Keratinocyte (primary cell): ENCODE data around the gene SLCO3A1. TPM values are rescaled to one million over a fixed set of nuclear protein-coding genes. Genes with fewer than 3 reads are reported as not detected.

Experiments used
- DNase-seq: peaks from one replicate; pipeline ENCODE4 v3.0.0-alpha.2; 2011; ENCODE audit warnings: low read depth, missing footprints, low spot score
- FAIRE-seq: peaks from 2 replicates; lab custom pipeline; 2011; peaks lifted over from hg19 to GRCh38; lab: Jason Lieb, UNC
- H2AFZ ChIP-seq: 2 replicates; pipeline ENCODE4 v1.6.0; 2012; ENCODE audit warnings: low read length, control low read depth, inconsistent platforms; ENCODE audit not compliant: control insufficient read depth
- H3K27ac ChIP-seq: 2 replicates; pipeline ENCODE4 v1.5.1; 2011; ENCODE audit warnings: low read length; ENCODE audit not compliant: control insufficient read depth, insufficient read depth
- H3K27me3 ChIP-seq: 3 replicates; pipeline ENCODE4 v1.6.0; 2011; ENCODE audit warnings: low read length; ENCODE audit not compliant: control insufficient read depth, insufficient read depth; ENCODE audit errors: extremely low read depth
- H3K36me3 ChIP-seq, 2 experiments: 2 replicates in 1 of 2; 3 replicates in 1 of 2; pipeline ENCODE4 v1.5.1; 2011; ENCODE audit warnings: low read length in 2 of 2, mild to moderate bottlenecking in 1 of 2; ENCODE audit not compliant: control insufficient read depth in 2 of 2, insufficient read depth in 2 of 2; ENCODE audit errors: extremely low read depth in 1 of 2
- H3K4me1 ChIP-seq: 3 replicates; pipeline ENCODE4 v1.5.1; 2011; ENCODE audit warnings: low read length; ENCODE audit not compliant: control insufficient read depth, insufficient read depth; ENCODE audit errors: extremely low read depth
- H3K4me2 ChIP-seq: 3 replicates; pipeline ENCODE4 v1.6.0; 2011; ENCODE audit warnings: low read depth, low read length; ENCODE audit not compliant: control insufficient read depth, insufficient read depth; ENCODE audit errors: extremely low read depth
- H3K4me3 ChIP-seq, 3 experiments: fragments of 200-600 bp in 1 of 3; sonication (generic) in 1 of 3; 2 replicates in 2 of 3; 3 replicates in 1 of 3; pipeline ENCODE4 v1.5.1; 2011 to 2016; ENCODE audit warnings: low read length in 3 of 3, mild to moderate bottlenecking in 3 of 3, control low read depth in 2 of 3, inconsistent platforms in 1 of 3, low read depth in 1 of 3, mixed read lengths in 1 of 3, mixed run types in 1 of 3, moderate library complexity in 1 of 3; ENCODE audit not compliant: control insufficient read depth in 2 of 3, insufficient read depth in 2 of 3; ENCODE audit errors: extremely low read depth in 1 of 3
- H3K79me2 ChIP-seq: 2 replicates; pipeline ENCODE4 v1.6.0; 2012; ENCODE audit warnings: low read length; ENCODE audit not compliant: control insufficient read depth, insufficient read depth
- H3K9ac ChIP-seq: 3 replicates; pipeline ENCODE4 v1.6.0; 2011; ENCODE audit warnings: low read length; ENCODE audit not compliant: control insufficient read depth, insufficient read depth; ENCODE audit errors: extremely low read depth
- H3K9me1 ChIP-seq: 3 replicates; pipeline ENCODE4 v1.6.0; 2011; ENCODE audit warnings: low read length; ENCODE audit not compliant: control insufficient read depth, insufficient read depth; ENCODE audit errors: extremely low read depth
- H3K9me3 ChIP-seq: 2 replicates; pipeline ENCODE4 v1.5.1; 2012; ENCODE audit warnings: low read depth, low read length; ENCODE audit not compliant: control insufficient read depth
- H4K20me1 ChIP-seq: 3 replicates; pipeline ENCODE4 v1.6.0; 2011; ENCODE audit warnings: low read length; ENCODE audit not compliant: control insufficient read depth, insufficient read depth; ENCODE audit errors: extremely low read depth
- EZH2 ChIP-seq: IDR thresholded peaks from one replicate; pipeline ENCODE4 v1.6.1; 2012; ENCODE audit warnings: inconsistent platforms, mild to moderate bottlenecking, low read length, moderate library complexity
- dilution Hi-C: fragments of 300-500 bp; cut with MboI; formaldehyde crosslinking; loops from one replicate; pipeline ENCODE4 v1.7.0; 2020; ENCODE audit warnings: low sequenced_read_pairs; ENCODE audit not compliant: extremely low pct_ligation_motif_present
- polyA plus RNA-seq, 5 experiments: library from polyadenylated mRNA; depleted of rRNA in 3 of 5; stranded (reverse) in 3 of 5; stranded (forward) in 1 of 5; unstranded in 1 of 5; fragments of >200 nt; gene quantifications; 1 replicate in 1 of 5; 2 replicates in 3 of 5; 3 replicates in 1 of 5; pipeline versions ENCODE4 v1.2.1 to v1.2.3, GENCODE V29; 2011 to 2012; ENCODE audit warnings: missing spikeins in 2 of 5, low read depth in 1 of 5, low replicate concordance in 1 of 5
- TF ChIP-seq, protein P1 (sequence below), 3 experiments: IDR thresholded peaks in 1 of 3; conservative IDR thresholded peaks in 1 of 3; optimal IDR thresholded peaks in 1 of 3; 2 replicates in 2 of 3; 3 replicates in 1 of 3; pipeline versions ENCODE3 to v1.5.1; 2011; ENCODE audit warnings: low read length in 3 of 3, mild to moderate bottlenecking in 3 of 3, moderate library complexity in 2 of 3, control low read depth in 1 of 3, inconsistent platforms in 1 of 3; ENCODE audit not compliant: insufficient read depth in 2 of 3; ENCODE audit errors: extremely low read depth in 1 of 3

Gene SLCO3A1
- polyA plus RNA-seq, 1 donor (not counting 4 experiments of a cell fraction or from before 2014, with no cell fraction given) = 21.3 TPM

DNA sequence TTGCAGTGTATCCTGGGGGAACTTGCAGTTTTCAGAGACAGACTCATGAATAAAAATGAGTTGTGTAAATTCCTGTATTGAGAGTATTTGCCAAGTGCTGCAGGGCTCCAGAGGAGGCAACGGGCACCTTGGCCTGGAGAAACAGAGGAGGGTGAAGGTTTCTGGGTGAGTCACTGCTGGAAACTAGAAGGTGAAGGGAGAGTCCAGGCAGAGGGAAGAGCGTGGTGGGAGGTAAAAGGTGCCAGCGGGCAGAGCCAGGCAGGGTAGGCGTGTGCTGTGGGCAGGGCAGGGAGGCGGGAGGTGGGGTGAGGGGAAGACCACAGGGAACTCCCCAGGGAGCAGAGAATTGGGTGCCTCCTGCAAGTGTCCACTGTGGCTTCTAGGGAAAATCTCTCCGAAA lies 120.8 kb downstream of the SLCO3A1 start:
- H3K4me2 ChIP-seq = peak overlapping the region; percentile 0
- no peak overlapping the region for H2AFZ ChIP-seq
- H3K27ac ChIP-seq = peak overlapping the region; percentile 15
- peaks cover 41% of the 10 kb centered on the region for H3K79me2 ChIP-seq
- dilution Hi-C loops = no loop called here
- FAIRE-seq = peak; percentile 41
- TF ChIP-seq EZH2 = no peak
- TF ChIP-seq, protein P1, sequence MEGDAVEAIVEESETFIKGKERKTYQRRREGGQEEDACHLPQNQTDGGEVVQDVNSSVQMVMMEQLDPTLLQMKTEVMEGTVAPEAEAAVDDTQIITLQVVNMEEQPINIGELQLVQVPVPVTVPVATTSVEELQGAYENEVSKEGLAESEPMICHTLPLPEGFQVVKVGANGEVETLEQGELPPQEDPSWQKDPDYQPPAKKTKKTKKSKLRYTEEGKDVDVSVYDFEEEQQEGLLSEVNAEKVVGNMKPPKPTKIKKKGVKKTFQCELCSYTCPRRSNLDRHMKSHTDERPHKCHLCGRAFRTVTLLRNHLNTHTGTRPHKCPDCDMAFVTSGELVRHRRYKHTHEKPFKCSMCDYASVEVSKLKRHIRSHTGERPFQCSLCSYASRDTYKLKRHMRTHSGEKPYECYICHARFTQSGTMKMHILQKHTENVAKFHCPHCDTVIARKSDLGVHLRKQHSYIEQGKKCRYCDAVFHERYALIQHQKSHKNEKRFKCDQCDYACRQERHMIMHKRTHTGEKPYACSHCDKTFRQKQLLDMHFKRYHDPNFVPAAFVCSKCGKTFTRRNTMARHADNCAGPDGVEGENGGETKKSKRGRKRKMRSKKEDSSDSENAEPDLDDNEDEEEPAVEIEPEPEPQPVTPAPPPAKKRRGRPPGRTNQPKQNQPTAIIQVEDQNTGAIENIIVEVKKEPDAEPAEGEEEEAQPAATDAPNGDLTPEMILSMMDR (optimal IDR thresholded peaks at IDR 0.05 in 1 of 3, IDR thresholded peaks at IDR 0.05 in 1 of 3, conservative IDR thresholded peaks at IDR 0.05 in 1 of 3; ENCODE audit: extremely low read depth in 1 of 3, insufficient read depth in 2 of 3, low read length in 3 of 3) = no peak
- H3K9me3 ChIP-seq = no peaks in the 10 kb centered on the region
- H3K9me1 ChIP-seq = peaks cover 2% of the 10 kb centered on the region
- H3K4me3 ChIP-seq = no peak overlapping the region
- H4K20me1 ChIP-seq = no peaks in the 10 kb centered on the region
- peak overlapping the region; percentile 63 for H3K9ac ChIP-seq
- DNase-seq = no peak
- peaks cover 33% of the 10 kb centered on the region for H3K4me1 ChIP-seq
- H3K36me3 ChIP-seq = no peaks in the 10 kb centered on the region
- H3K27me3 ChIP-seq = no peaks in the 10 kb centered on the region

DNA sequence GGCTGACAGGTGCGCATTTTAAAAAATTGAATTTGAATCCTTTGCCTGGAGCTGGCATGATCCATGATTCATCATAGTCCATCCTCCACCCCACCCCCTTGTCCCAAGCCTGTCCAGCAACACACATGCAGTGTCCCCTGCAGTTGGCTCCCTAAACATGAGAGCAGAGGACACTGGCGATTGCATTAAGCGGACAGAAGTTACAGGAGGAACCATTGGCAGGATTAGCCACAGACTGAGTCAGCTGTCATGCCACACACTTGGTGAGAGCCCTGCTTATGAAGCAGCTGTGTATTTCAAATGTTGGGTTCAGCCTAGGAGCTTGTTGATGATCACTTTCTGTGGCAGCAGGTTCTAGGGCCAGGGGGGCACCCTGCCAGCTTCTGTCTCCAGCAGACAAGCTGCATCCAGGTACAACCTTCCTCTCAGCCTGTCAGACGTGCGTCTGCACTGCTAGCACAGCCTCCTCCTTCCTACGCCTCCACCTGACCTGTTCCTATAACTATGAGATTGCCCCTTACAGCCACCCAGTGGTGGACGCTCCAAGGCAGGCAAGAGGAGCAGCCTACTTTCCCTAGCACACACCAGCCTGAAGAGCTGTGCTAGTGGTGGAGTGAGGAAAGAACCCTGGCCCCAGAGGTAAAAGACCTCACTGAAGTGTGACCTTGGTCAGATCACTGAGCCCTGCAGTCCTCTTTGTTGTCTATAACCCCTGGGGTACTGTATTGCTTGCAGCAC lies 121.9 kb downstream of the SLCO3A1 start:
- dilution Hi-C loops = no loop called here
- Histone ChIP-seq H4K20me1 (no peaks in the 10 kb centered on the region), H3K79me2 (peaks cover 34% of the 10 kb centered on the region), H2AFZ (no peak overlapping the region), H3K9ac (peak overlapping the region; percentile 10), H3K36me3 (no peaks in the 10 kb centered on the region), H3K27ac (peak overlapping the region; percentile 15), H3K9me1 (peaks cover 2% of the 10 kb centered on the region), H3K4me1 (peaks cover 29% of the 10 kb centered on the region), H3K9me3 (no peaks in the 10 kb centered on the region), H3K4me2 (no peak overlapping the region), H3K27me3 (no peaks in the 10 kb centered on the region), H3K4me3 (no peak overlapping the region)
- DNase-seq = no peak
- FAIRE-seq = no peak
- TF ChIP-seq EZH2 = no peak
- TF ChIP-seq, protein P1 (optimal IDR thresholded peaks at IDR 0.05 in 1 of 3, IDR thresholded peaks at IDR 0.05 in 1 of 3, conservative IDR thresholded peaks at IDR 0.05 in 1 of 3; ENCODE audit: extremely low read depth in 1 of 3, insufficient read depth in 2 of 3, low read length in 3 of 3) = no peak
